ENCODE measurements around the gene MYO9B.

The MYO9B gene

GRCh38 chr19:17075035-17075863 is at the start of gene MYO9B, which contains the start of gene HAUS8:
Gene MYO9B (plus strand): TSS chr19:17075777. CDS start chr19:17101718, 25,941 bp downstream.
Gene HAUS8 (minus strand): TSS chr19:17075452. CDS start chr19:17075422, 30 bp downstream.
- peak; percentile 100 for DNase-seq

DNA sequence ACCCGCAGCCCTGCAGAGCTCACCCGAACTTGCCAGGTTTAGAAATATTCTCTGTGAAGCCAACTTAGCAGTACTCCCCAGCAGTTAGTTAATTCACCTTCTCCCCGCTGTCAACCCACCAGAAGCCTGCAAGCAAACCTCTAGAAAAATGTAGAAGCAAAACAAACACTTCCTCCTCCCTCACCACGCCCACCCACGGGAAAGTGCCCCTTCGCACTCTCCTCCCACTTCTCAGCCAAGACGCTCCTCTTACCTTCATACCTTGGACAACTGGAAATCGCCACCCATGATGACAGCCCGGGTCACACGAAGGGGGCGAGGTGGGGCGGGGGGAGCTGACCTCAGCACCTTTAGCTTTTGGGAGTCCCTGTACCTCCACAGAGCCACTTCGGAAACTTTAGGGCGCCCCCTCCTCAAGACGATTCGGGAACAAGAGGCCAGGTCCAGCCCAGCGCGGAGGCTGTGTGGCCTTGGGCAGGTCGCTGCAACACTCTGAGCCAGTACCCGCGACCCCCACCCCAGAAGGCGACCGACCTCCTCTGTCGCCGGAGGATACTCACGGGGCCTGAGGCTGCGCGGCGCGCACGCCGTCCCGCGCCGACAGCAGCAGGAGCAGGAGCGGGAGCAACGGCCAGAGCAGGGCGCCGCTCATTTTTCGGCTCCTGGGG is 49.5 kb upstream of the MYO9B start:
- no peak for DNase-seq

GRCh38 chr19:17026706-17027534 is 48.7 kb upstream of the MYO9B start, which contains the start of gene CPAMD8:
Gene CPAMD8 (minus strand): TSS chr19:17026810. CDS start chr19:17026642, 168 bp downstream.
- DNase-seq = no peak

DNA sequence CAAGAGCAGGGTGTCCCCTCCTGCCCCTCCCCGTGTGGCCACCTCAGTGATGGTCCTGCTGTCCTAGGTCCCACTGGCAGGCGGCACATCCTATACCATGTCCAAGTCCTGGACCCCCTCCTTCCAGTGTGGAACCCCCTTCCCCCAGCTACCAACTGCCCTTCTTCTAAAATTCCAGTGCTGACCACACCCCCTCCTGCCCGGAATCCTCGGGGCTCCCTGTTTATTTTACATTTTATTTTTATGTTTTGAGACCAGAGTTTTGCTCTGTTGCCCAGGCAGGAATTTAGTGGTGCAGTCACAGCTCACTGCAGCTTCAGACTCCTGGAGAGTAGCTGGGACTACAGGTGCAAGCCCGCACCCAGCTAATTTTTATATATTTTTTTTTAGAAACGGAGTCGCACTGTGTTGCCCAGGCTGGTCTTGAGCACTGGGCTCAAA is 48.0 kb upstream of the MYO9B start:
- no peak for DNase-seq

DNA sequence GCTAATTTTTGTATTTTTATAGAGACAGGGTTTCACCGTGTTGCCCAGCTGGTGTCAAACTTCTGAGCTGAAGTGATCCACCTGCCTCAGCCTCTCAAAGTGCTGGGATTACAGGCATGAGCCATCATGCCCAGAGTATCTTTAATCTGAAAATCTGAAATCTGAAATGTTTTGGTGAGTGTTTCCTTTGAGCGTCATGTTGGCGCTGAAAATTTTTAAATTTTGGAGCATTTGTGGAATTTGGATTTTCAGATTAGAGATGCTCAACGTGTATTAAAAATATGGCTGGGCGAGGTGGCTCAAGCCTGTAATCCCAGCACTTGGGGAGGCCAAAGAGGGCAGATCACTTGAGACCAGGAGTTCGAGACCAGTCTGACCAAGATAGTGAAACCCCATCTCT is 43.8 kb upstream of the MYO9B start:
- DNase-seq = no peak

DNA sequence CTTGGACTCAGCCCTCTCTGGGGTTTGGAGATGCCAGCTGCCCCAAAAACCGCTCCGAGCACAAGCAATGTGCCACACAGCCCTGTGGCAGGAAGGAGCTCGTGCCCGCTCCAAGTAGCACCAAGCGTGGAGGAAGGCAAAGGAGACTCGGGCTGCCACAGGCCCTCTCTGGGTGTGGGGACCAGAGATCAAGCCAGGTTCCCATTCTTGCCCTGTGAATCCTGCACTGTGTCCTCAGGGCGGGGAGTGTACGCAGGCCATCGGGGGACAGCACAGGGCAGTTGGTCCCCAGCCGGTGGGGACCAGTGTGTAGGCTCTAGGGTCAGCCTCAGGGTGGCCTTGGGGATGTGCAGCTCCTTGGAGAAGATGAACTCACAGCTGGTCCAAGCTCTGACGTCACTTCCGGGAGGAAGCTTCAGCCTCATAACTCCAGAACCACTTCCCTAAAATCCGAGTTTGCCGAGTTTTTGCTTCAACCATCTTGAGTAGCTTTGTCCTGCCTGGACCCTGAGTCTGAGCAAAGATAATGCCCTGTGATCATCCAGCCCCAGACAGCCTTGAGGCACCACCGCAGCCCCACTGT is 39.6 kb upstream of the MYO9B start:
- DNase-seq = peak; percentile 64

DNA sequence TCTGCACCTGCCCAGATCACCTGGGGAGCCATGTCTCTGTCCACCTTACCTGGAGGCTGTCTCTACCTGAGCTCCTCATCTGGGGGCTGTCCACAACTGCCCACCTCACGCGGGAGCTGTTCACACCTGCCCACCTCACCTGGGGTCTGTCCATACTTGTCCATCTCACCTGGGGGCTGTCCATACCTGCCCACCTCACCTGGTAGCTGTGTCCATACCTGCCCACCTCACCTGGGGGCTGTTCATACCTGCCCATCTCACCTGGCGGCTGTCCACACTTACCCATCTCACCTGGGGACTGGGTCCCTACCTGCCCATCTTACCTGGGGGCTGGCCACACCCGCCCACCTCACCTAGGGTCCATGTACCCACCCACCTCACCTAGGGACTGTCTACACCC is 38.9 kb upstream of the MYO9B start:
- DNase-seq = no peak

GRCh38 chr19:17037184-17037583 is 38.4 kb upstream of the MYO9B start:
- no peak for DNase-seq

GRCh38 chr19:17037966-17038500 is 37.5 kb upstream of the MYO9B start:
- DNase-seq = no peak

DNA sequence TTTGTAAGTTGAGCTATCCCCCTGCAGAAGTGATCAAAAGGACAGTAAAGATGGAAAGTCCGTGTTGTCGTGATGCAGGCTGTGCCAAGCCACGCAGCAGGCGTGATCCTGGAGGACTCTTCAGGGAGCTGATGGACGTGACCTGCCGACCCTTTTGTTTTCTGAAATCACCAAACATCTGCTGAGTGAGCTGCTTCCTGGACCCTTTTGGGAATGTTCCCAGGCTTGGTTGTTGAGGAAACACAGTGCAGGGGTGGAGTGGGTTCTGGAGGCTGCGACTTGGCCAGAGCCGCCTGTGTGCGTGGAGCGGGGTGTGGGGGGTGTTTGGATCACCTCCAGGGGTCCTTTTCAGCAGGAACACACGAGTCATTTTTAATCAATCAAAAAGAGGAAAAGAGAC is 33.6 kb upstream of the MYO9B start:
- no peak for DNase-seq

GRCh38 chr19:17043744-17044143 is 31.8 kb upstream of the MYO9B start:
- no peak for DNase-seq

DNA sequence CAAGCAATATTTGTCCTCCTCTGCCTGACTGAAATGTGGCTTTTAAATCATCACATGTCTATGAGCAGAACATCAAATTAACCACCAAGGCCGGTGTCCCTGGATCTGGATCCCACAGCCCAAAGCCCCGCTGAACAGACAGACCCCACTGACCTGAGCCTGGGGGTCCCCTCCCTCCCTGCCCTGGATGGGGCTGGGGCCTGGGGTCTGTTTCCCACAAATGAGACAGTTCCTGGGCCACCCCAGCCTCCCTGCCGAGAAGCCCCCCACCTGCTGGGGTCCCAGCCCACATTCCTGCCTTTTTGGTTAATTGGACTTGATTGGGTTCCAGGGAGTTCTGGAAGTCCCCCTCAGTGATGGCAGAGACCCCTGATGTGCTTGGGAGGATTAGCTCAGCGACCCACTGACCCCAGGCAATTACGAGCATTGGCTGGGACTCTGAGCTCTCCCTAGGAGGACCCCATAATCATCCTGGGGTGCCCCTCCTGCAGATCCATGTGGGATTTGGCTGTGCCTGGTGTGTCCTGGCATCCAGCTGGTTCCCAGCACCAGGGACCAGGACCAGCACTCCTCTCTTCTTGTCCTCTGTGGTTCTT is 29.6 kb upstream of the MYO9B start:
- DNase-seq = no peak

GRCh38 chr19:17048885-17049453 is 26.6 kb upstream of the MYO9B start:
- DNase-seq = no peak

DNA sequence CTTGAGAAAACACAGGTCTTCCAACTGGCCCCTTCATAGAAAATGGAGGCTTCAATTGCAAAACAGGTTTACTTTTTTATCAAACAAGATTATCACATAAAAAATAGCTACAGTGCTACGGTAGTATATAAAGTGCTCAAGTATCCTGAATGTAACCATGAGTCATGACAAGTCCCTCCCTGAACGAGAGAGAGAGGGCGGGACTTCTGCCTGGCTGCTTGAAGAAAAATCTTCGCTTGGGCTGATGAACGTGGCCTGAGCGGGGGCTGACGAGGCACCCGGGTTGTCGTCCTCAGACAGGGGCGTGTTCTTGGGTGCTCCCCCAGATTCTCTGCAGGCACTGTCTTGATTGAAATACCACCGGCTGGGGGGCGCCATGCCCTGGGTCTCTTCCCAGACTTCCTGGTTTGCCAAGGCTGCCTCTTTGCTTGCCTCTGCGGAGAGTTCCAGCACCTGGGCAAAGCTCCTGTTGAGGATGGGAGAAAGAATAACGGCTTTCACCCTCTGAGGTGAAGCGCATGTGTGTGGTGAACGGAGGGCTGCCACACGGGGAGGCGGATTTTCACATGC is 25.8 kb upstream of the MYO9B start:
- DNase-seq = no peak

DNA sequence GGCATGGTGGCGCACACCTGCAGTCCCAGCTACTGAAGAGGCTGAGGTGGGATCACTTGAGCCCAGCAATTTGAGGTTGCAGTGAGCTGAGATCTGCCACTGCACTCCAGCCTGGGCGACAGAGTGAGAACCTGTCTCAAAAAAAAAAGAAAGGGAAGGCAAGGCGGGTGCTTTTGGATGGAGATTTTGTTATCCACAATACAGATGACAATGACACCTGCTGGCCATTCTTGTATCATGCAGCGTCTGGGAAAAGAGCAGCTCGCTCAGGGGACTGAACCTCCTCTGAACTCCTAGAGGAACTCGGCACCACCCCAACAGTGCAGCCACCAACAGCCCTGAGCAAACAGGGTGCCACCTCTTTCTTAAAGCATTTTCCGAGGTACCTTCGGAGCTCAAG is 23.1 kb upstream of the MYO9B start:
- DNase-seq = peak; percentile 38

DNA sequence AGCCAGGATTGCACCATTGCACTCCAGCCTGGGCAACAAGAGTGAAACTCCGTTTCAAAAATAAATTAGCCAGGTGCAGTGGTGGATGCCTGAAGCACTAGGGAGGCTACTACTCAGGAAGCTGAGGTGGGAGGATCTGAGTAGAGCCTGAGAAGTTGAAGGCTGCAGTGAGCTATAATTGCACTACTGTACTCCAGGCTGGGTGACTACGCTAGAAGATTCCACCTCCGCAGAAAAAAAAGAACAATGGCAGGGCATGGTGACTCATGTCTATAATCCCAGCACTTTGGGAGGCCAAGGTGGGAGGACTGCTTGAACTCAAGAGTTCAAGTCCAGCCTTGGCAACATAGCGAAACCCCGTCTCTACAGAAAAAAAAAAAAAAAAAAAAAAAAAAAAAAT is 20.8 kb upstream of the MYO9B start:
- DNase-seq = no peak

GRCh38 chr19:17055636-17056035 is 19.9 kb upstream of the MYO9B start:
- DNase-seq = no peak

GRCh38 chr19:17058236-17058635 is 17.3 kb upstream of the MYO9B start:
- DNase-seq = peak; percentile 49

GRCh38 chr19:17060802-17061201 is 14.8 kb upstream of the MYO9B start:
- DNase-seq = no peak

GRCh38 chr19:17061205-17061604 is 14.4 kb upstream of the MYO9B start:
- no peak for DNase-seq

DNA sequence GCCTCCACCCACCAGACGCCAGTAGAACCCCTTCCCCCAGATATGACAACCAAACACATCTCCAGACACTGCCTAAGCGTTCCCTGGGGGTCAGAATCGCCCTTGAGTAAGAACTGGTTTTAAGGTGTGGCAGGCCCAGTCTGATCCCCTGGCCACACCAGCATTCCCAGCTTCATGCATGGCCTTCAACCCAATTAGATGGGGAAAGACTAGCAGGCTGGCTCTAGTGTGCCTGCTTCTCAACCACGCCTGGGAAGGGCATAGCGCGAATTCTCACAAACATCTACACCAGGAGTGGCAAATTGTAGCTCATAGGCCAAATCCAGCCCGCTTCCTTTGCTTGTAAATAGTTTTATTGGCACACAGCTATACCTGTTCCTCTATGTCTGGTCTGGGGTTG is 13.9 kb upstream of the MYO9B start:
- no peak for DNase-seq
